ENCODE measurements around the gene BMERB1. TPM values are rescaled to one million over a fixed set of nuclear protein-coding genes. Genes with fewer than 3 reads are reported as not detected.

BMERB1 gene
- total RNA-seq, 4 donors from 2014 or later: 7.0 to 47.9 (median 15.0) TPM

DNA sequence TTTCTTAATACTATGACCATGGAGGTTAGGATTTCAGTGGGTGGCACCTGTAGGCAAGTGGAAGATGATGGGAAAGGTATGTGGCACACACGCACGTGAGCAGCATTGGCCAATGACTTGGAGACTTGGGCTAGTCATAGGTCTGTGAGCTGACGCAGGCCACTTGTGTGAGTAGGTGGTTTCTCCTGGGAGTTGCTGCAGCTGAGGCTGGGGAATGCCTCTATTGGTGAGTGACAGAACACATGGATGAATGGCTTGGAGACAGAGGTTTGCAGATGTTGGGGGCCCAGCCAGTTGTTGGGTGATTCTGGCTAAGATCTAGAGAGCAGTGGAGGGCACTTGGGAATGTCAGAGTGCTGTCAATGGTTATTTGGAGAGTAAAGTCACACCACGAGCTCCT lies 144.4 kb downstream of the BMERB1 start:
- Histone ChIP-seq H3K27me3 (no peaks in the 10 kb centered on the region), H3K27ac (no peak overlapping the region), H3K4me3 (no peak overlapping the region), H3K36me3 (no peaks in the 10 kb centered on the region), H3K9me3 (no peaks in the 10 kb centered on the region), H3K4me1 (peaks cover 0 to 8% (median 0%) of the 10 kb centered on the region in 4 donors)
- DNase-seq: no peak
- TF ChIP-seq POLR2A (IDR thresholded peaks at IDR 0.05): no peak
- TF ChIP-seq, protein P1, sequence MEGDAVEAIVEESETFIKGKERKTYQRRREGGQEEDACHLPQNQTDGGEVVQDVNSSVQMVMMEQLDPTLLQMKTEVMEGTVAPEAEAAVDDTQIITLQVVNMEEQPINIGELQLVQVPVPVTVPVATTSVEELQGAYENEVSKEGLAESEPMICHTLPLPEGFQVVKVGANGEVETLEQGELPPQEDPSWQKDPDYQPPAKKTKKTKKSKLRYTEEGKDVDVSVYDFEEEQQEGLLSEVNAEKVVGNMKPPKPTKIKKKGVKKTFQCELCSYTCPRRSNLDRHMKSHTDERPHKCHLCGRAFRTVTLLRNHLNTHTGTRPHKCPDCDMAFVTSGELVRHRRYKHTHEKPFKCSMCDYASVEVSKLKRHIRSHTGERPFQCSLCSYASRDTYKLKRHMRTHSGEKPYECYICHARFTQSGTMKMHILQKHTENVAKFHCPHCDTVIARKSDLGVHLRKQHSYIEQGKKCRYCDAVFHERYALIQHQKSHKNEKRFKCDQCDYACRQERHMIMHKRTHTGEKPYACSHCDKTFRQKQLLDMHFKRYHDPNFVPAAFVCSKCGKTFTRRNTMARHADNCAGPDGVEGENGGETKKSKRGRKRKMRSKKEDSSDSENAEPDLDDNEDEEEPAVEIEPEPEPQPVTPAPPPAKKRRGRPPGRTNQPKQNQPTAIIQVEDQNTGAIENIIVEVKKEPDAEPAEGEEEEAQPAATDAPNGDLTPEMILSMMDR (IDR thresholded peaks at IDR 0.05): no peak

DNA sequence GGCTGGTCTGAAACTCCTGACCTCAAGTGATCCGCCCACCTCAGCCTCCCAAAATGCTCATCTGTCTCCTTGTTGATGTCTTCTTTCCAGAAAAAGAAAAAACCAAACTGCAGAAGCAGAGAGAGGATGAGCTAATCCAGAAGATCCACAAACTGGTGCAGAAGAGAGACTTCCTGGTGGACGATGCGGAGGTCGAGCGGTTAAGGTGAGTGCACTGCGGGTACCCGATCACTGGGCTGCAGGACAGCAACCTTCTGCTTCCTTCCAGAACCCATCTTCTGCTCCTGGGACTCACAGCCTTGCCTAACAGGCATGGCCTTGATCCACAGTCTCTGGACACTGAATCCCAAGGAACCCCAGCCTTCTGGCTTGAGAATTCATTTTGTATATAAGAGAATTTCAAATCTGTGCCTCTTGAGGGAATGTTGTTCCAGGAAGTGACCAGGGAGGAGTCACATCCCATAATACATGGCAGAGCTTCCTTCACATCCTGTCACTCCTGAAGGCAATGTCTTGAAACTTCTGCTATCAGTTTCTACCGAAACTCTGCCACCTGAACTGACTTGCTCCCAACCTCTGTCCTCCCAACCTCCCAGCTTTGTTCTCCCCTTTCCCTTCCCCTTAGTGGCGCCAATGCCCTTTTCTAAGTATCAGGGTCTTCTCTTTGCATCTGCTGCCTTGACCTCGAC lies 146.9 kb downstream of the BMERB1 start:
- no peak for TF ChIP-seq POLR2A (IDR thresholded peaks at IDR 0.05)
- TF ChIP-seq, protein P1 (IDR thresholded peaks at IDR 0.05): no peak

DNA sequence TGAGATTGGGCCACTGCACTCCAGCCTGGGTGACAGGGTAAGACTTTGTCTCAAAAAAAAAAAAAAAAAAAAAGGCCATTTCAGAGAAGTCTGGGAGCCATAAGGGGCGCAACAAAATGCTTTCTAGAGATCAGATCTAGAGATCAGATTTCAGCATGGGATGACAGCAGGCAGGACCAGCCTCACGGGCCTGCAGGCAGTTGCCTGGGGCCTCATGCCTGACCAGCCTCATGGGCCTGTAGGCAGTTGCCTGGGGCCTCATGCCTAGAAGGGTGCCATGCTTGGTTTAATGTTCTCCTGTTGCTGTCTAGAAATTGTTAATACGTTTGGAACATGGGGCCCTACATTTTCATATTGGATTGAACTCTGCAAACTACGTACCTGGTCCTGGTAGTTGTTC lies 149.1 kb downstream of the BMERB1 start:
- H3K36me3 ChIP-seq: no peaks in the 10 kb centered on the region
- no peak for DNase-seq
- no peaks in the 10 kb centered on the region for H3K27me3 ChIP-seq
- H3K4me1 ChIP-seq: peaks cover 0 to 3% (median 0%) of the 10 kb centered on the region in 4 donors
- no peak overlapping the region for H3K4me3 ChIP-seq
- peaks cover 0 to 6% (median 0%) of the 10 kb centered on the region in 4 donors for H3K9me3 ChIP-seq
- TF ChIP-seq, protein P1 (IDR thresholded peaks at IDR 0.05): no peak
- no peak for TF ChIP-seq POLR2A (IDR thresholded peaks at IDR 0.05)
- no peak overlapping the region for H3K27ac ChIP-seq

More for the DNA sequence above, 146.9 kb downstream of the BMERB1 start:
- peaks cover 0 to 8% (median 0%) of the 10 kb centered on the region in 4 donors for H3K4me1 ChIP-seq
- H3K9me3 ChIP-seq: peaks cover 0 to 1% (median 0%) of the 10 kb centered on the region in 4 donors
- H3K27me3 ChIP-seq: no peaks in the 10 kb centered on the region
- H3K36me3 ChIP-seq: no peaks in the 10 kb centered on the region
- DNase-seq: no peak
- no peak overlapping the region for H3K4me3 ChIP-seq
- no peak overlapping the region for H3K27ac ChIP-seq

DNA sequence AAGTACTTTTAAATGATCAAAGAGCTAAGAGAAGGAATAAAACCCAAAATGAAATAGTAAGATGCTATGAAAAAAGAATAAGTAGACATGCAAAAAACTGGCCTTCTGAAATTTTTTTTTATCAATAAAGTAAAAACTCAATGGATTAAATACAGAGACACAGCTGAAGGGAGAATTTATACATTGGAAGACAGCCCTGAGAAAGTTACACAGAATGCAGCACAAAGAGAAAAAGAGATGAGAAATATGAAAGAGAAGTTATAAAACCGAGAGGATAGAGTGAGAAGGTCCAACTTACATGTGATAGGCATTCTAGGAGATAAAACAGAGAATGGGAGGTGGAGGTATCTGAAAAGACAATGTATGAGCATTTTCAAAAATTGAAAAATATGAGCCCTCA lies 151.6 kb downstream of the BMERB1 start:
- TF ChIP-seq, protein P1 (IDR thresholded peaks at IDR 0.05): no peak
- TF ChIP-seq POLR2A (IDR thresholded peaks at IDR 0.05): no peak
- no peaks in the 10 kb centered on the region for H3K27me3 ChIP-seq
- H3K4me3 ChIP-seq: no peak overlapping the region
- H3K9me3 ChIP-seq: peaks cover 0 to 6% (median 0%) of the 10 kb centered on the region in 4 donors
- DNase-seq: no peak
- peaks cover 0 to 18% (median 4%) of the 10 kb centered on the region in 4 donors for H3K4me1 ChIP-seq
- no peaks in the 10 kb centered on the region for H3K36me3 ChIP-seq
- no peak overlapping the region for H3K27ac ChIP-seq

DNA sequence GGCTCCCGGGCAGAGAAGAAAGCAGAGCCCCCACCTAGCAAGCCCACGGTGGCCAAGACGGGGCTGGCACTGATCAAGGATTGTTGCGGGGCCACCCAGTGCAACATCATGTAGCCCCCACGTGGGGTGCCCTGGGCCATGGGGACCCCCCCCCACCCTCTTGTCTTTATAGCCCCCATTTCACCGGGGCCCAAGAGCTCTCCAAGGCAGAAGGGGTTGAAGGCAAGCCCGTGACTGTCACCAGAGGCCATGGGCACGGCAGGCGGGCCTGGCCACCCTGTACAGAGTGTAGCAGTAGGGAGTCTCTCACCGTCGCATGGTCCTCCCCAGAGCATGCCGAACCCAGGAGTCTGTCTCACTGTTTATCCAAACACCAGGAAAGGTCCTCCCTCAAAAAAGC lies 152.3 kb downstream of the BMERB1 start:
- Histone ChIP-seq H3K27me3 (no peaks in the 10 kb centered on the region), H3K36me3 (no peaks in the 10 kb centered on the region), H3K4me3 (no peak overlapping the region), H3K4me1 (peaks cover 0 to 21% (median 6%) of the 10 kb centered on the region in 4 donors), H3K27ac (no peak overlapping the region), H3K9me3 (peaks cover 0 to 6% (median 0%) of the 10 kb centered on the region in 4 donors)
- no peak for DNase-seq
- TF ChIP-seq, protein P1 (IDR thresholded peaks at IDR 0.05): no peak
- TF ChIP-seq POLR2A (IDR thresholded peaks at IDR 0.05): no peak
